ENCODE results near the gene FLVCR2.

Gene FLVCR2

DNA sequence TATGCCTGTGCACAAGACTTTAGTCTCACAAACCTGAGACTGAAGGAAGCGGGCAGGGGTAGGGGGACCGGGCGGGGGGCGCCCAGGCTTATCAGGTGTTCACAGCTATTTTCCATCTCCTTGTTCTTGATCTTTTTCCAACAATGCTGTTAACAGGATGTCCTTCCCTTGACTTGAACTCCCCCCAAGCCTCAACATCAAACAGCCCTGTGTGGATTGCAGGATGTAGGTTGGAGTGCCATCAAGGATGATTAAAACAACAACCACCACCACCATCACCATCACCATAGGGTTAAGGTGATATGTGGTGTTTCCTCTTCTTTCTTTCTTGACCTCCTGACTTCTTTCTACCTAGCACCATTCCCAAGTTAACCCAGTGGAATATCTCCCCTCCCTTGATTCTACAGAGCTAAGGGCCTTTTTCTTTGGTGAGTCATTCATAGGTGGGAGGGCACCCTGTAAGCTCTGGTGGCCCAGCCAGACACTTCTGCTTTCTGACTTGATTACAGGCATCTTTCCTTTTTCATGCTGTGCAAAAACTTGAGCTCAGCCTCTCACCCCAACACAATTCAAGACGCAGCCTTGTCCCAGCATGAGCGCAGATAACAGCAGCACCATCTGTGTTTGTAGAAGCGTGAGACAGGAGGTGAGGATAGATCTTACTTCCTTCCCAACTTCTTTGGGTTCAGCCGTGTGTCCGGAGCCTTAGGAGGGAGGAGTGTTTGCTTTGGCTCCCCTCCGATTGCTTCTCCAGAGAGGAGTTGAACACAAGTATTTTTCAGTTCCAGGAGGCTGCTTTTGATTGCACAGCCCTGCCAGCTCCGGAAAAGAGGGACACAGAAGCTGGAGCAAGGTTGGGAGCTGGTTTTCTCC lies 26.8 kb downstream of the FLVCR2 start:
- Histone ChIP-seq H3K4me3 (ENCODE audit: low read depth, low read length) (no peak overlapping the region), H3K4me1 (ENCODE audit: control insufficient read depth, insufficient read depth, low read length) (no peaks in the 10 kb centered on the region), H3K36me3 (ENCODE audit: control insufficient read depth in 2 of 2, insufficient read depth in 1 of 2, low read length in 2 of 2) (no peaks in the 10 kb centered on the region), H3K27ac (ENCODE audit: extremely low read depth, low read depth, low read length) (no peak overlapping the region), H3K9me3 (ENCODE audit: control insufficient read depth, insufficient read depth, low read depth, low read length) (no peaks in the 10 kb centered on the region)
- TF ChIP-seq ZNF473 (tag by site-specific recombination; IDR thresholded peaks at IDR 0.05), result no peak
- no peak for TF ChIP-seq ZNF37A (tag by site-specific recombination; IDR thresholded peaks at IDR 0.05)
- no peak for TF ChIP-seq ZNF16 (tag by site-specific recombination; IDR thresholded peaks at IDR 0.05; ENCODE audit: low read depth)
- TF ChIP-seq, protein P1, sequence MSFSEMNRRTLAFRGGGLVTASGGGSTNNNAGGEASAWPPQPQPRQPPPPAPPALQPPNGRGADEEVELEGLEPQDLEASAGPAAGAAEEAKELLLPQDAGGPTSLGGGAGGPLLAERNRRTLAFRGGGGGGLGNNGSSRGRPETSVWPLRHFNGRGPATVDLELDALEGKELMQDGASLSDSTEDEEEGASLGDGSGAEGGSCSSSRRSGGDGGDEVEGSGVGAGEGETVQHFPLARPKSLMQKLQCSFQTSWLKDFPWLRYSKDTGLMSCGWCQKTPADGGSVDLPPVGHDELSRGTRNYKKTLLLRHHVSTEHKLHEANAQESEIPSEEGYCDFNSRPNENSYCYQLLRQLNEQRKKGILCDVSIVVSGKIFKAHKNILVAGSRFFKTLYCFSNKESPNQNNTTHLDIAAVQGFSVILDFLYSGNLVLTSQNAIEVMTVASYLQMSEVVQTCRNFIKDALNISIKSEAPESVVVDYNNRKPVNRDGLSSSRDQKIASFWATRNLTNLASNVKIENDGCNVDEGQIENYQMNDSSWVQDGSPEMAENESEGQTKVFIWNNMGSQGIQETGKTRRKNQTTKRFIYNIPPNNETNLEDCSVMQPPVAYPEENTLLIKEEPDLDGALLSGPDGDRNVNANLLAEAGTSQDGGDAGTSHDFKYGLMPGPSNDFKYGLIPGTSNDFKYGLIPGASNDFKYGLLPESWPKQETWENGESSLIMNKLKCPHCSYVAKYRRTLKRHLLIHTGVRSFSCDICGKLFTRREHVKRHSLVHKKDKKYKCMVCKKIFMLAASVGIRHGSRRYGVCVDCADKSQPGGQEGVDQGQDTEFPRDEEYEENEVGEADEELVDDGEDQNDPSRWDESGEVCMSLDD (tag by site-specific recombination; IDR thresholded peaks at IDR 0.05), result no peak
- TF ChIP-seq, protein P2, sequence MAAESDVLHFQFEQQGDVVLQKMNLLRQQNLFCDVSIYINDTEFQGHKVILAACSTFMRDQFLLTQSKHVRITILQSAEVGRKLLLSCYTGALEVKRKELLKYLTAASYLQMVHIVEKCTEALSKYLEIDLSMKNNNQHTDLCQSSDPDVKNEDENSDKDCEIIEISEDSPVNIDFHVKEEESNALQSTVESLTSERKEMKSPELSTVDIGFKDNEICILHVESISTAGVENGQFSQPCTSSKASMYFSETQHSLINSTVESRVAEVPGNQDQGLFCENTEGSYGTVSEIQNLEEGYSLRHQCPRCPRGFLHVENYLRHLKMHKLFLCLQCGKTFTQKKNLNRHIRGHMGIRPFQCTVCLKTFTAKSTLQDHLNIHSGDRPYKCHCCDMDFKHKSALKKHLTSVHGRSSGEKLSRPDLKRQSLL (tag by site-specific recombination; IDR thresholded peaks at IDR 0.05), result no peak
- TF ChIP-seq, protein P3, sequence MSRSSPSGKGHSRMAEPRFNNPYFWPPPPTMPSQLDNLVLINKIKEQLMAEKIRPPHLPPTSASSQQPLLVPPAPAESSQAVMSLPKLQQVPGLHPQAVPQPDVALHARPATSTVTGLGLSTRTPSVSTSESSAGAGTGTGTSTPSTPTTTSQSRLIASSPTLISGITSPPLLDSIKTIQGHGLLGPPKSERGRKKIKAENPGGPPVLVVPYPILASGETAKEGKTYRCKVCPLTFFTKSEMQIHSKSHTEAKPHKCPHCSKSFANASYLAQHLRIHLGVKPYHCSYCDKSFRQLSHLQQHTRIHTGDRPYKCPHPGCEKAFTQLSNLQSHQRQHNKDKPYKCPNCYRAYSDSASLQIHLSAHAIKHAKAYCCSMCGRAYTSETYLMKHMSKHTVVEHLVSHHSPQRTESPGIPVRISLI (tag by site-specific recombination; IDR thresholded peaks at IDR 0.05), result no peak
- TF ChIP-seq, protein P4, sequence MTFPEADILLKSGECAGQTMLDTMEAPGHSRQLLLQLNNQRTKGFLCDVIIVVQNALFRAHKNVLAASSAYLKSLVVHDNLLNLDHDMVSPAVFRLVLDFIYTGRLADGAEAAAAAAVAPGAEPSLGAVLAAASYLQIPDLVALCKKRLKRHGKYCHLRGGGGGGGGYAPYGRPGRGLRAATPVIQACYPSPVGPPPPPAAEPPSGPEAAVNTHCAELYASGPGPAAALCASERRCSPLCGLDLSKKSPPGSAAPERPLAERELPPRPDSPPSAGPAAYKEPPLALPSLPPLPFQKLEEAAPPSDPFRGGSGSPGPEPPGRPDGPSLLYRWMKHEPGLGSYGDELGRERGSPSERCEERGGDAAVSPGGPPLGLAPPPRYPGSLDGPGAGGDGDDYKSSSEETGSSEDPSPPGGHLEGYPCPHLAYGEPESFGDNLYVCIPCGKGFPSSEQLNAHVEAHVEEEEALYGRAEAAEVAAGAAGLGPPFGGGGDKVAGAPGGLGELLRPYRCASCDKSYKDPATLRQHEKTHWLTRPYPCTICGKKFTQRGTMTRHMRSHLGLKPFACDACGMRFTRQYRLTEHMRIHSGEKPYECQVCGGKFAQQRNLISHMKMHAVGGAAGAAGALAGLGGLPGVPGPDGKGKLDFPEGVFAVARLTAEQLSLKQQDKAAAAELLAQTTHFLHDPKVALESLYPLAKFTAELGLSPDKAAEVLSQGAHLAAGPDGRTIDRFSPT (tag by site-specific recombination; IDR thresholded peaks at IDR 0.05), result no peak
- ChIA-PET CTCF (interaction anchor here (0.7 to 0.9 kb wide), 2 partner anchors 56 to 303 kb away, joined by 4 to 6 read pairs; partner anchors contain the start of genes ERG28 and TTLL5), POLR2A (interaction anchor here (0.9 to 1.0 kb wide), 2 partner anchors 44 to 56 kb away, joined by 3 to 6 read pairs; partner anchors contain the start of genes ERG28 and TTLL5)

DNA sequence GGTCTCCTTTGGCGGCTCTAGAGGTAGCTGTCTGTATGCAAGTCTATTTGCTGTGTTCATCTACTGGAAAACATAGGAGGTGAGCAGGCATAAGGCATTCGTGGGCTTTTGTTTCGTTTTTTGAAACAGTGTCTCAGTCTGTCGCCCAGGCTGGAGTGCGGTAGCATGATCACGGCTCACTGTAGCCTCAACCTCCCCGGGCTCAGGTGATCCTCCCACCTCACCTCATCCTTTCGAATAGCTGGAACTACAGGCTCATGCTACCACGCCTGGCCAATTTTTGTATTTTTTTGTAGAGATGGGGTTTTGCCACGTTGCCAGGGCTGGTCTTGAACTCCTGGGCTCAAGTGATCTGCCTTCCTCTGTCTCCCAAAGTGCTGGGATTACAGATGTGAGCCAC lies 27.5 kb downstream of the FLVCR2 start:
- no peaks in the 10 kb centered on the region for H3K36me3 ChIP-seq (ENCODE audit: control insufficient read depth in 2 of 2, insufficient read depth in 1 of 2, low read length in 2 of 2)
- H3K4me1 ChIP-seq (ENCODE audit: control insufficient read depth, insufficient read depth, low read length), result no peaks in the 10 kb centered on the region
- H3K9me3 ChIP-seq (ENCODE audit: control insufficient read depth, insufficient read depth, low read depth, low read length), result no peaks in the 10 kb centered on the region
- ChIA-PET POLR2A (interaction anchor here (0.9 kb wide), 2 partner anchors 31 to 43 kb away, joined by 4 to 6 read pairs; no protein-coding TSS in a partner anchor), CTCF (interaction anchor here (0.9 to 1.3 kb wide), 2 partner anchors 48 to 55 kb away, joined by 4 read pairs; partner anchors contain the start of genes ERG28 and TTLL5)
- no peak overlapping the region for H3K4me3 ChIP-seq (ENCODE audit: low read depth, low read length)
- no peak overlapping the region for H3K27ac ChIP-seq (ENCODE audit: extremely low read depth, low read depth, low read length)
- no peak for TF ChIP-seq ZFP37 (tag by site-specific recombination; IDR thresholded peaks at IDR 0.05)
- TF ChIP-seq, protein P5, sequence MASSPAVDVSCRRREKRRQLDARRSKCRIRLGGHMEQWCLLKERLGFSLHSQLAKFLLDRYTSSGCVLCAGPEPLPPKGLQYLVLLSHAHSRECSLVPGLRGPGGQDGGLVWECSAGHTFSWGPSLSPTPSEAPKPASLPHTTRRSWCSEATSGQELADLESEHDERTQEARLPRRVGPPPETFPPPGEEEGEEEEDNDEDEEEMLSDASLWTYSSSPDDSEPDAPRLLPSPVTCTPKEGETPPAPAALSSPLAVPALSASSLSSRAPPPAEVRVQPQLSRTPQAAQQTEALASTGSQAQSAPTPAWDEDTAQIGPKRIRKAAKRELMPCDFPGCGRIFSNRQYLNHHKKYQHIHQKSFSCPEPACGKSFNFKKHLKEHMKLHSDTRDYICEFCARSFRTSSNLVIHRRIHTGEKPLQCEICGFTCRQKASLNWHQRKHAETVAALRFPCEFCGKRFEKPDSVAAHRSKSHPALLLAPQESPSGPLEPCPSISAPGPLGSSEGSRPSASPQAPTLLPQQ (tag by site-specific recombination; IDR thresholded peaks at IDR 0.05), result no peak
- TF ChIP-seq ZNF423 (tag by site-specific recombination; IDR thresholded peaks at IDR 0.05), result no peak
- no peak for TF ChIP-seq ZNF654 (tag by site-specific recombination; IDR thresholded peaks at IDR 0.05; ENCODE audit: low read depth)
- no peak for TF ChIP-seq ZNF624 (tag by site-specific recombination; IDR thresholded peaks at IDR 0.05)
- no peak for TF ChIP-seq ZNF571 (tag by site-specific recombination; IDR thresholded peaks at IDR 0.05)
- no peak for TF ChIP-seq ZNF16 (tag by site-specific recombination; IDR thresholded peaks at IDR 0.05; ENCODE audit: low read depth)
- no peak for TF ChIP-seq ZNF19 (tag by site-specific recombination; IDR thresholded peaks at IDR 0.05; ENCODE audit: low read depth)
- TF ChIP-seq ZNF843 (tag by site-specific recombination; IDR thresholded peaks at IDR 0.05), result no peak
- TF ChIP-seq, protein P6, sequence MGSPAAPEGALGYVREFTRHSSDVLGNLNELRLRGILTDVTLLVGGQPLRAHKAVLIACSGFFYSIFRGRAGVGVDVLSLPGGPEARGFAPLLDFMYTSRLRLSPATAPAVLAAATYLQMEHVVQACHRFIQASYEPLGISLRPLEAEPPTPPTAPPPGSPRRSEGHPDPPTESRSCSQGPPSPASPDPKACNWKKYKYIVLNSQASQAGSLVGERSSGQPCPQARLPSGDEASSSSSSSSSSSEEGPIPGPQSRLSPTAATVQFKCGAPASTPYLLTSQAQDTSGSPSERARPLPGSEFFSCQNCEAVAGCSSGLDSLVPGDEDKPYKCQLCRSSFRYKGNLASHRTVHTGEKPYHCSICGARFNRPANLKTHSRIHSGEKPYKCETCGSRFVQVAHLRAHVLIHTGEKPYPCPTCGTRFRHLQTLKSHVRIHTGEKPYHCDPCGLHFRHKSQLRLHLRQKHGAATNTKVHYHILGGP (tag by site-specific recombination; IDR thresholded peaks at IDR 0.05), result no peak
- TF ChIP-seq ZFHX2 (tag by site-specific recombination; conservative IDR thresholded peaks at IDR 0.05), result no peak
- TF ChIP-seq ZIC2 (tag by site-specific recombination; IDR thresholded peaks at IDR 0.05), result no peak
- no peak for TF ChIP-seq ZNF548 (tag by site-specific recombination; IDR thresholded peaks at IDR 0.05)
- no peak for TF ChIP-seq ZNF114 (tag by site-specific recombination; IDR thresholded peaks at IDR 0.05)
- TF ChIP-seq ZNF335 (tag by site-specific recombination; conservative IDR thresholded peaks at IDR 0.05), result no peak
- no peak for TF ChIP-seq ZNF223 (tag by site-specific recombination; IDR thresholded peaks at IDR 0.05)
- TF ChIP-seq ZNF175 (tag by site-specific recombination; IDR thresholded peaks at IDR 0.05), result no peak
- TF ChIP-seq ZXDB (tag by site-specific recombination; IDR thresholded peaks at IDR 0.05), result no peak

Data from HEK293 (cell line).